GM23338 (cell line): Measurements from ENCODE around the gene SLC52A3. TPM values are rescaled to one million over a fixed set of nuclear protein-coding genes. Genes with fewer than 3 reads are reported as not detected.

Source experiments
- ATAC-seq: fragments of 200-7000 bp; cut with Tn5 transposase; 3 replicates; pipeline ENCODE4 v1.9.1; 2020
- DNase-seq: peaks from one replicate; pipeline ENCODE4 v3.0.0-alpha.2; 2015; ENCODE audit warnings: low spot score
- H2AFZ ChIP-seq: fragments of 200-600 bp; sonication (generic); 2 replicates; pipeline ENCODE4 v1.8.0; 2016; ENCODE audit warnings: antibody characterized with exemption, mild to moderate bottlenecking, moderate library complexity
- H3F3A ChIP-seq: fragments of 200-600 bp; sonication (generic); replicated peaks from 2 replicates; pipeline ENCODE4 v1.8.0; 2017; ENCODE audit warnings: antibody characterized with exemption, mixed run types, low read depth
- H3K27ac ChIP-seq: fragments of 200-600 bp; sonication (generic); 2 replicates; pipeline ENCODE4 v1.6.1; 2016; ENCODE audit warnings: low read depth
- H3K27me3 ChIP-seq: fragments of 200-600 bp; sonication (generic); 2 replicates; pipeline ENCODE4 v1.8.0; 2016; ENCODE audit warnings: mild to moderate bottlenecking, mixed run types, moderate library complexity; ENCODE audit not compliant: insufficient read depth
- H3K36me3 ChIP-seq: fragments of 200-600 bp; sonication (generic); 2 replicates; pipeline ENCODE4 v1.8.0; 2016; ENCODE audit warnings: mild to moderate bottlenecking; ENCODE audit not compliant: insufficient read depth
- H3K4me1 ChIP-seq: fragments of 200-600 bp; sonication (generic); 2 replicates; pipeline ENCODE4 v1.8.0; 2016; ENCODE audit warnings: mild to moderate bottlenecking, moderate library complexity; ENCODE audit not compliant: insufficient read depth
- H3K4me2 ChIP-seq: fragments of 200-600 bp; sonication (generic); 2 replicates; pipeline ENCODE4 v1.7.1; 2017; ENCODE audit warnings: mixed run types
- H3K4me3 ChIP-seq: fragments of 200-600 bp; sonication (generic); 2 replicates; pipeline ENCODE4 v1.6.1; 2016; ENCODE audit warnings: mixed run types
- H3K79me2 ChIP-seq: fragments of 200-600 bp; sonication (generic); replicated peaks from 2 replicates; pipeline ENCODE4 v1.8.0; 2017; ENCODE audit warnings: mild to moderate bottlenecking; ENCODE audit not compliant: insufficient read depth
- H3K9me2 ChIP-seq: fragments of 200-600 bp; sonication (generic); 2 replicates; pipeline ENCODE4 v1.8.0; 2017; ENCODE audit not compliant: insufficient read depth
- H4K20me1 ChIP-seq: fragments of 200-600 bp; sonication (generic); replicated peaks from 2 replicates; pipeline ENCODE4 v1.8.0; 2017; ENCODE audit warnings: mild to moderate bottlenecking; ENCODE audit not compliant: insufficient read depth
- H3K27ac Mint-ChIP-seq: 2 replicates; pipeline ENCODE4 v1.8.0; 2020; ENCODE audit warnings: inconsistent platforms, mild to moderate bottlenecking, moderate library complexity, mixed read lengths
- H3K27me3 Mint-ChIP-seq: 3 replicates; pipeline ENCODE4 v1.8.0; 2022; ENCODE audit warnings: low read depth, mild to moderate bottlenecking, moderate library complexity, mixed read lengths, inconsistent platforms; ENCODE audit not compliant: insufficient read depth, poor library complexity
- H3K36me3 Mint-ChIP-seq: 3 replicates; pipeline ENCODE4 v1.8.0; 2021; ENCODE audit warnings: low read depth, mild to moderate bottlenecking, inconsistent platforms, moderate library complexity, mixed read lengths
- H3K4me1 Mint-ChIP-seq: 3 replicates; pipeline ENCODE4 v1.8.0; 2020; ENCODE audit warnings: mild to moderate bottlenecking, inconsistent platforms, mixed read lengths
- H3K4me3 Mint-ChIP-seq: 3 replicates; pipeline ENCODE4 v1.8.0; 2021; ENCODE audit warnings: moderate library complexity, mild to moderate bottlenecking, inconsistent platforms, mixed read lengths
- H3K9me3 Mint-ChIP-seq: 3 replicates; pipeline ENCODE4 v1.8.0; 2020; ENCODE audit warnings: moderate library complexity, mild to moderate bottlenecking, inconsistent platforms, mixed read lengths
- CREB1 ChIP-seq: fragments of 250-450 bp; sonication (Bioruptor Pico); IDR thresholded peaks from 2 replicates; pipeline ENCODE4 v1.5.0; 2020; ENCODE audit warnings: low read depth, mild to moderate bottlenecking, moderate library complexity
- EZH2 ChIP-seq: fragments of 200-600 bp; sonication (generic); IDR thresholded peaks from one replicate; pipeline ENCODE4 v1.8.0; 2017; ENCODE audit warnings: antibody characterized with exemption, mild to moderate bottlenecking, low read depth; ENCODE audit not compliant: unreplicated experiment
- EZH2phosphoT487 ChIP-seq: fragments of 200-600 bp; sonication (generic); IDR thresholded peaks from one replicate; pipeline ENCODE4 v1.8.1; 2018; ENCODE audit warnings: antibody characterized with exemption; ENCODE audit not compliant: unreplicated experiment
- NANOG ChIP-seq: IDR thresholded peaks from 2 replicates; pipeline ENCODE4 v1.6.1; 2016; ENCODE audit warnings: antibody characterized with exemption, borderline replicate concordance
- ZNF114 ChIP-seq: fragments of 250-450 bp; sonication (Bioruptor Pico); IDR thresholded peaks from 2 replicates; pipeline ENCODE4 v1.5.0; 2020; ENCODE audit warnings: mild to moderate bottlenecking, moderate library complexity
- polyA plus RNA-seq: library from polyadenylated mRNA; unstranded; fragments of >200 nt; fragmentation: Nextera tagmentation; extraction: Ambion mirVana; gene quantifications from 2 replicates; pipeline ENCODE4 v1.2.1, GENCODE V29; 2016
- total RNA-seq: library from RNA; depleted of rRNA; stranded (reverse); fragments of >200 nt; shearing (Covaris generic); gene quantifications from 2 replicates; pipeline ENCODE4 v1.2.3, GENCODE V29; 2014
- TF ChIP-seq, protein P1 (sequence below), 2 experiments: fragments of 200-600 bp in 1 of 2; sonication (generic) in 1 of 2; conservative IDR thresholded peaks; 2 replicates each; pipeline versions ENCODE4 v1.5.1 to v1.6.1; 2016 to 2017; ENCODE audit warnings: antibody characterized with exemption in 2 of 2, low read depth in 2 of 2, mild to moderate bottlenecking in 2 of 2, moderate library complexity in 1 of 2
- TF ChIP-seq, protein P2 (sequence below): fragments of 250-450 bp; sonication (Bioruptor Pico); IDR thresholded peaks from 2 replicates; pipeline ENCODE4 v1.5.0; 2020; ENCODE audit warnings: mild to moderate bottlenecking, moderate library complexity
- TF ChIP-seq, protein P3 (sequence below): IDR thresholded peaks from 2 replicates; pipeline ENCODE4 v1.6.1; 2016; ENCODE audit warnings: antibody characterized with exemption

The SLC52A3 gene
- total and polyA plus RNA-seq, 2 experiments from 2014 or later, result 2.3 to 4.5 TPM

DNA sequence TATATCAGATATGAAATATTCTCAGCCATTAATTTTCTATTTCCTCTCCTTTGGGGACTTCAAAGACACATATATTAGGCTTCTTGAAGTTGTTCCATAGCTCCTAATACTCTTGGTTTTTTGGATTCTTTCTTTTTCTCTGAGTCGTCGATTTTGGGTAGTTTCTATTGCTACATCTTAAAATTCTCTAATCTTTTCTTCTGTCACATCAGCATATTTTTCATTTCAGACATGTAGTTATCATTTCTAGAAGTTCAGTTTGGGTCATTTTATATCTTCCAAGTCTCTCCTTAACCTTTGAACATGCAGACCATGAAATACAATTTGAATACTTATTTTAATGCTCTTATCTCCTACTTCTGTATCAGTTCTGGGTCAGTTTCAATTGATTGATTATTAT, 53.8 kb downstream of the SLC52A3 start:
- no peak for ATAC-seq
- Mint-ChIP-seq H3K4me3 (no peak overlapping the region), H3K27ac (no peak overlapping the region), H3K4me1 (peaks cover 13% of the 10 kb centered on the region), H3K36me3 (peaks cover under 1% of the 10 kb centered on the region; the same call in 1 of the 3 replicates), H3K9me3 (peaks cover 7% of the 10 kb centered on the region; the same call in 2 of the 3 replicates), H3K27me3 (peaks cover 11% of the 10 kb centered on the region)
- Histone ChIP-seq H3K36me3 (no peaks in the 10 kb centered on the region), H3K79me2 (no peaks in the 10 kb centered on the region), H4K20me1 (no peaks in the 10 kb centered on the region), H3K4me2 (no peak overlapping the region), H3K4me1 (peaks cover under 1% of the 10 kb centered on the region; the same call in 1 of the 2 replicates), H3F3A (no peaks in the 10 kb centered on the region), H3K9me2 (no peaks in the 10 kb centered on the region), H3K27ac (no peak overlapping the region), H3K27me3 (peaks cover 24% of the 10 kb centered on the region), H3K4me3 (no peak overlapping the region), H2AFZ (no peak overlapping the region)
- DNase-seq, result no peak
- TF ChIP-seq, protein P1, sequence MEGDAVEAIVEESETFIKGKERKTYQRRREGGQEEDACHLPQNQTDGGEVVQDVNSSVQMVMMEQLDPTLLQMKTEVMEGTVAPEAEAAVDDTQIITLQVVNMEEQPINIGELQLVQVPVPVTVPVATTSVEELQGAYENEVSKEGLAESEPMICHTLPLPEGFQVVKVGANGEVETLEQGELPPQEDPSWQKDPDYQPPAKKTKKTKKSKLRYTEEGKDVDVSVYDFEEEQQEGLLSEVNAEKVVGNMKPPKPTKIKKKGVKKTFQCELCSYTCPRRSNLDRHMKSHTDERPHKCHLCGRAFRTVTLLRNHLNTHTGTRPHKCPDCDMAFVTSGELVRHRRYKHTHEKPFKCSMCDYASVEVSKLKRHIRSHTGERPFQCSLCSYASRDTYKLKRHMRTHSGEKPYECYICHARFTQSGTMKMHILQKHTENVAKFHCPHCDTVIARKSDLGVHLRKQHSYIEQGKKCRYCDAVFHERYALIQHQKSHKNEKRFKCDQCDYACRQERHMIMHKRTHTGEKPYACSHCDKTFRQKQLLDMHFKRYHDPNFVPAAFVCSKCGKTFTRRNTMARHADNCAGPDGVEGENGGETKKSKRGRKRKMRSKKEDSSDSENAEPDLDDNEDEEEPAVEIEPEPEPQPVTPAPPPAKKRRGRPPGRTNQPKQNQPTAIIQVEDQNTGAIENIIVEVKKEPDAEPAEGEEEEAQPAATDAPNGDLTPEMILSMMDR (conservative IDR thresholded peaks at IDR 0.05; ENCODE audit: low read depth in 2 of 2), result no peak
- TF ChIP-seq, protein P2, sequence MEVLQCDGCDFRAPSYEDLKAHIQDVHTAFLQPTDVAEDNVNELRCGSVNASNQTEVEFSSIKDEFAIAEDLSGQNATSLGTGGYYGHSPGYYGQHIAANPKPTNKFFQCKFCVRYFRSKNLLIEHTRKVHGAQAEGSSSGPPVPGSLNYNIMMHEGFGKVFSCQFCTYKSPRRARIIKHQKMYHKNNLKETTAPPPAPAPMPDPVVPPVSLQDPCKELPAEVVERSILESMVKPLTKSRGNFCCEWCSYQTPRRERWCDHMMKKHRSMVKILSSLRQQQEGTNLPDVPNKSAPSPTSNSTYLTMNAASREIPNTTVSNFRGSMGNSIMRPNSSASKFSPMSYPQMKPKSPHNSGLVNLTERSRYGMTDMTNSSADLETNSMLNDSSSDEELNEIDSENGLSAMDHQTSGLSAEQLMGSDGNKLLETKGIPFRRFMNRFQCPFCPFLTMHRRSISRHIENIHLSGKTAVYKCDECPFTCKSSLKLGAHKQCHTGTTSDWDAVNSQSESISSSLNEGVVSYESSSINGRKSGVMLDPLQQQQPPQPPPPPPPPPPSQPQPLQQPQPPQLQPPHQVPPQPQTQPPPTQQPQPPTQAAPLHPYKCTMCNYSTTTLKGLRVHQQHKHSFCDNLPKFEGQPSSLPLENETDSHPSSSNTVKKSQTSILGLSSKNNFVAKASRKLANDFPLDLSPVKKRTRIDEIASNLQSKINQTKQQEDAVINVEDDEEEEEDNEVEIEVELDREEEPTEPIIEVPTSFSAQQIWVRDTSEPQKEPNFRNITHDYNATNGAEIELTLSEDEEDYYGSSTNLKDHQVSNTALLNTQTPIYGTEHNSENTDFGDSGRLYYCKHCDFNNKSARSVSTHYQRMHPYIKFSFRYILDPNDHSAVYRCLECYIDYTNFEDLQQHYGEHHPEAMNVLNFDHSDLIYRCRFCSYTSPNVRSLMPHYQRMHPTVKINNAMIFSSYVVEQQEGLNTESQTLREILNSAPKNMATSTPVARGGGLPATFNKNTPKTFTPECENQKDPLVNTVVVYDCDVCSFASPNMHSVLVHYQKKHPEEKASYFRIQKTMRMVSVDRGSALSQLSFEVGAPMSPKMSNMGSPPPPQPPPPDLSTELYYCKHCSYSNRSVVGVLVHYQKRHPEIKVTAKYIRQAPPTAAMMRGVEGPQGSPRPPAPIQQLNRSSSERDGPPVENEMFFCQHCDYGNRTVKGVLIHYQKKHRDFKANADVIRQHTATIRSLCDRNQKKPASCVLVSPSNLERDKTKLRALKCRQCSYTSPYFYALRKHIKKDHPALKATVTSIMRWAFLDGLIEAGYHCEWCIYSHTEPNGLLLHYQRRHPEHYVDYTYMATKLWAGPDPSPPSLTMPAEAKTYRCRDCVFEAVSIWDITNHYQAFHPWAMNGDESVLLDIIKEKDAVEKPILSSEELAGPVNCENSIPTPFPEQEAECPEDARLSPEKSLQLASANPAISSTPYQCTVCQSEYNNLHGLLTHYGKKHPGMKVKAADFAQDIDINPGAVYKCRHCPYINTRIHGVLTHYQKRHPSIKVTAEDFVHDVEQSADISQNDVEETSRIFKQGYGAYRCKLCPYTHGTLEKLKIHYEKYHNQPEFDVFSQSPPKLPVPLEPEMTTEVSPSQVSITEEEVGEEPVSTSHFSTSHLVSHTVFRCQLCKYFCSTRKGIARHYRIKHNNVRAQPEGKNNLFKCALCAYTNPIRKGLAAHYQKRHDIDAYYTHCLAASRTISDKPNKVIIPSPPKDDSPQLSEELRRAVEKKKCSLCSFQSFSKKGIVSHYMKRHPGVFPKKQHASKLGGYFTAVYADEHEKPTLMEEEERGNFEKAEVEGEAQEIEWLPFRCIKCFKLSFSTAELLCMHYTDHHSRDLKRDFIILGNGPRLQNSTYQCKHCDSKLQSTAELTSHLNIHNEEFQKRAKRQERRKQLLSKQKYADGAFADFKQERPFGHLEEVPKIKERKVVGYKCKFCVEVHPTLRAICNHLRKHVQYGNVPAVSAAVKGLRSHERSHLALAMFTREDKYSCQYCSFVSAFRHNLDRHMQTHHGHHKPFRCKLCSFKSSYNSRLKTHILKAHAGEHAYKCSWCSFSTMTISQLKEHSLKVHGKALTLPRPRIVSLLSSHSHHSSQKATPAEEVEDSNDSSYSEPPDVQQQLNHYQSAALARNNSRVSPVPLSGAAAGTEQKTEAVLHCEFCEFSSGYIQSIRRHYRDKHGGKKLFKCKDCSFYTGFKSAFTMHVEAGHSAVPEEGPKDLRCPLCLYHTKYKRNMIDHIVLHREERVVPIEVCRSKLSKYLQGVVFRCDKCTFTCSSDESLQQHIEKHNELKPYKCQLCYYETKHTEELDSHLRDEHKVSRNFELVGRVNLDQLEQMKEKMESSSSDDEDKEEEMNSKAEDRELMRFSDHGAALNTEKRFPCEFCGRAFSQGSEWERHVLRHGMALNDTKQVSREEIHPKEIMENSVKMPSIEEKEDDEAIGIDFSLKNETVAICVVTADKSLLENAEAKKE (CRISPR knock-in tag), result no peak
- TF ChIP-seq EZH2, result no peak
- TF ChIP-seq NANOG, result no peak
- no peak for TF ChIP-seq CREB1
- no peak for TF ChIP-seq ZNF114
- TF ChIP-seq, protein P3, sequence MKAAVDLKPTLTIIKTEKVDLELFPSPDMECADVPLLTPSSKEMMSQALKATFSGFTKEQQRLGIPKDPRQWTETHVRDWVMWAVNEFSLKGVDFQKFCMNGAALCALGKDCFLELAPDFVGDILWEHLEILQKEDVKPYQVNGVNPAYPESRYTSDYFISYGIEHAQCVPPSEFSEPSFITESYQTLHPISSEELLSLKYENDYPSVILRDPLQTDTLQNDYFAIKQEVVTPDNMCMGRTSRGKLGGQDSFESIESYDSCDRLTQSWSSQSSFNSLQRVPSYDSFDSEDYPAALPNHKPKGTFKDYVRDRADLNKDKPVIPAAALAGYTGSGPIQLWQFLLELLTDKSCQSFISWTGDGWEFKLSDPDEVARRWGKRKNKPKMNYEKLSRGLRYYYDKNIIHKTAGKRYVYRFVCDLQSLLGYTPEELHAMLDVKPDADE, result no peak
- TF ChIP-seq EZH2phosphoT487, result no peak
